Activated CD8-positive, alpha-beta memory T cell treated with anti-CD3 and anti-CD28 coated beads, Interleukin-2, amount 50 U/mL, for 24 hours (primary cell): ENCODE measurements around the gene GLT8D2.

Experiments used
- DNase-seq: peaks from one replicate; pipeline ENCODE4 v3.0.0-alpha.2; 2020; ENCODE audit errors: extremely low read depth

Gene GLT8D2

GRCh38 chr12:104049903-104050356 lies at the start of gene GLT8D2:
Gene GLT8D2, minus strand, starts transcription at chr12:104050187. Its CDS starts 30,539 bp downstream, at chr12:104019648.
- no peak for DNase-seq

GRCh38 chr12:104097954-104098353 lies 48.0 kb upstream of the GLT8D2 start:
- DNase-seq = no peak

- DNase-seq = no peak
Measured at GRCh38 chr12:104095289-104095688, 45.3 kb upstream of the GLT8D2 start.

- DNase-seq = no peak
Measured at GRCh38 chr12:104094284-104094683, 44.3 kb upstream of the GLT8D2 start.

GRCh38 chr12:104091136-104091535 lies 41.1 kb upstream of the GLT8D2 start:
- no peak for DNase-seq

GRCh38 chr12:104090685-104091084 lies 40.7 kb upstream of the GLT8D2 start:
- no peak for DNase-seq

GRCh38 chr12:104083769-104084475 lies 33.9 kb upstream of the GLT8D2 start:
- DNase-seq = no peak

GRCh38 chr12:104080764-104081163 lies 30.8 kb upstream of the GLT8D2 start:
- DNase-seq = no peak

GRCh38 chr12:104079024-104079423 lies 29.0 kb upstream of the GLT8D2 start:
- DNase-seq = no peak

- no peak for DNase-seq
Measured at GRCh38 chr12:104073699-104074098, 23.7 kb upstream of the GLT8D2 start.

GRCh38 chr12:104072099-104072498 lies 22.1 kb upstream of the GLT8D2 start:
- no peak for DNase-seq

- no peak for DNase-seq
Measured at GRCh38 chr12:104064842-104065427, 14.9 kb upstream of the GLT8D2 start.

GRCh38 chr12:104064031-104064841 lies 14.2 kb upstream of the GLT8D2 start, which contains the start of gene HCFC2:
Gene HCFC2, plus strand, starts transcription at chr12:104064531. Its CDS starts 30 bp downstream, at chr12:104064561.
- peak; percentile 63 for DNase-seq

GRCh38 chr12:104063712-104064030 lies 13.7 kb upstream of the GLT8D2 start:
- DNase-seq = no peak

- DNase-seq = no peak
Measured at GRCh38 chr12:104060791-104061190, 10.8 kb upstream of the GLT8D2 start.

GRCh38 chr12:104059963-104060362 lies 10.0 kb upstream of the GLT8D2 start:
- no peak for DNase-seq

GRCh38 chr12:104058802-104059201 lies 8.8 kb upstream of the GLT8D2 start:
- no peak for DNase-seq

- DNase-seq = no peak
Measured at GRCh38 chr12:104057771-104058197, 7.8 kb upstream of the GLT8D2 start.

GRCh38 chr12:104056419-104056972 lies 6.5 kb upstream of the GLT8D2 start:
- no peak for DNase-seq

GRCh38 chr12:104055686-104056388 lies 5.8 kb upstream of the GLT8D2 start:
- no peak for DNase-seq

GRCh38 chr12:104054681-104055346 lies 4.8 kb upstream of the GLT8D2 start:
- no peak for DNase-seq
